ENCODE results near the gene DONSON.

The DONSON gene

GRCh38 chr21:33542640-33543504 lies 45.6 kb downstream of the DONSON start, which contains the start of gene SON:
Gene SON (plus strand): TSS chr21:33543038. CDS start chr21:33543093, 55 bp downstream.
- Histone ChIP-seq H3K4me1 (peaks cover 33% of the 10 kb centered on the region), H3K27me3 (no peaks in the 10 kb centered on the region), H3K4me2 (peak within 1 kb of the TSS; percentile 91), H3K9ac (peak within 1 kb of the TSS; percentile 98), H3K27ac (peak within 1 kb of the TSS; percentile 98), H3K9me3 (no peaks in the 10 kb centered on the region), H3K36me3 (peaks cover 37% of the 10 kb centered on the region), H3K4me3 (peak within 1 kb of the TSS; percentile 83), H4K20me1 (peaks cover 48% of the 10 kb centered on the region)
- no peak for TF ChIP-seq Cebpa-rat (IDR thresholded peaks at IDR 0.05)

- H3K36me3 ChIP-seq: peaks cover 37% of the 10 kb centered on the region
- H3K27me3 ChIP-seq: no peaks in the 10 kb centered on the region
- H3K9me3 ChIP-seq: no peaks in the 10 kb centered on the region
- H4K20me1 ChIP-seq: peaks cover 39% of the 10 kb centered on the region
- H3K4me1 ChIP-seq: peaks cover 33% of the 10 kb centered on the region
- H3K4me3 ChIP-seq: peak within 1 kb of the TSS; percentile 83
- peak within 1 kb of the TSS; percentile 98 for H3K27ac ChIP-seq
- no peak for TF ChIP-seq Cebpa-rat (IDR thresholded peaks at IDR 0.05)
- H3K4me2 ChIP-seq: peak within 1 kb of the TSS; percentile 91
- peak within 1 kb of the TSS; percentile 98 for H3K9ac ChIP-seq
Observed at GRCh38 chr21:33541756-33542639, 46.5 kb downstream of the DONSON start, which contains the start of gene GART. Gene GART (minus strand): TSS chr21:33542117. CDS start chr21:33539315, 2,802 bp downstream.

GRCh38 chr21:33541105-33541711 lies 47.3 kb downstream of the DONSON start:
- Histone ChIP-seq H3K4me2 (peak overlapping the region; percentile 91), H3K9ac (peak overlapping the region; percentile 98), H3K36me3 (peaks cover 38% of the 10 kb centered on the region), H3K27ac (peak overlapping the region; percentile 98), H4K20me1 (peaks cover 31% of the 10 kb centered on the region), H3K4me1 (peaks cover 33% of the 10 kb centered on the region), H3K9me3 (no peaks in the 10 kb centered on the region), H3K4me3 (peak overlapping the region; percentile 83), H3K27me3 (no peaks in the 10 kb centered on the region)
- no peak for TF ChIP-seq Cebpa-rat (IDR thresholded peaks at IDR 0.05)

GRCh38 chr21:33540711-33541104 lies 47.8 kb downstream of the DONSON start:
- H3K9me3 ChIP-seq: no peaks in the 10 kb centered on the region
- no peak for TF ChIP-seq Cebpa-rat (IDR thresholded peaks at IDR 0.05)
- H3K9ac ChIP-seq: peak overlapping the region; percentile 98
- peaks cover 26% of the 10 kb centered on the region for H4K20me1 ChIP-seq
- H3K4me2 ChIP-seq: peak overlapping the region; percentile 91
- H3K4me1 ChIP-seq: peaks cover 29% of the 10 kb centered on the region
- H3K27me3 ChIP-seq: no peaks in the 10 kb centered on the region
- H3K27ac ChIP-seq: peak overlapping the region; percentile 98
- peak overlapping the region; percentile 83 for H3K4me3 ChIP-seq
- peaks cover 40% of the 10 kb centered on the region for H3K36me3 ChIP-seq

- Histone ChIP-seq H4K20me1 (peaks cover 15% of the 10 kb centered on the region), H3K36me3 (peaks cover 51% of the 10 kb centered on the region), H3K27me3 (no peaks in the 10 kb centered on the region), H3K9me3 (no peaks in the 10 kb centered on the region), H3K4me2 (no peak overlapping the region; the same call in 1 of the 2 replicates), H3K27ac (no peak overlapping the region), H3K4me3 (no peak overlapping the region), H3K4me1 (peaks cover 18% of the 10 kb centered on the region), H3K9ac (no peak overlapping the region)
- no peak for TF ChIP-seq Cebpa-rat (IDR thresholded peaks at IDR 0.05)
Observed at GRCh38 chr21:33539616-33540015, 48.9 kb downstream of the DONSON start.

GRCh38 chr21:33537212-33537611 lies 51.3 kb downstream of the DONSON start:
- Histone ChIP-seq H3K4me2 (no peak overlapping the region), H3K36me3 (peaks cover 75% of the 10 kb centered on the region), H3K27ac (no peak overlapping the region), H3K27me3 (no peaks in the 10 kb centered on the region), H3K9ac (no peak overlapping the region), H3K4me1 (peaks cover 14% of the 10 kb centered on the region), H3K4me3 (no peak overlapping the region), H3K9me3 (no peaks in the 10 kb centered on the region), H4K20me1 (no peaks in the 10 kb centered on the region)
- TF ChIP-seq Cebpa-rat (IDR thresholded peaks at IDR 0.05): no peak

GRCh38 chr21:33531007-33531406 lies 57.5 kb downstream of the DONSON start:
- TF ChIP-seq Cebpa-rat (IDR thresholded peaks at IDR 0.05): no peak
- Histone ChIP-seq H3K36me3 (peaks cover 99% of the 10 kb centered on the region), H3K27ac (no peak overlapping the region), H4K20me1 (no peaks in the 10 kb centered on the region), H3K4me3 (no peak overlapping the region), H3K4me2 (no peak overlapping the region), H3K9me3 (no peaks in the 10 kb centered on the region), H3K9ac (no peak overlapping the region), H3K27me3 (no peaks in the 10 kb centered on the region), H3K4me1 (no peaks in the 10 kb centered on the region)

Data from BLaER1 (cell line).